ENCODE measurements around the gene QTRT2.
A peak's percentile ranks its signal among the peaks of the same experiment; 100 is the strongest.

Gene QTRT2

DNA sequence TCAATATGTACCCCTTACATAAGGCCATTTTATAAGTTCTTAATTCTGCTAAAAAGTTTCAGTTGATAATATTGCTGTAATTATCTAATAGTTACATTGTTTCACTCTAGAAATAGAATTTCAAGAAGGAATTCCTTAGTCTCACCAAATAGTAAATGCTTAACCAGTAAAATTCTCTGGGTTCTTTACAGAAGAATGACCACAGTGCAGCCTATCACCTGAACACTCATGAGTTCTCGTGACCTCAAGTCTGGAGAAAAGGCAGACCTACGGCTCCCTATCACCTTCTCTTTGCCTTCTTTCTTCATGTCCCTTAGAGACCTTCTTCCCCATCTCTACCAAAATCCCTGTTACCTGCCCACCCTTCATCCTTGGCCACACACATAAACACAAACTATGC, 31.1 kb upstream of the QTRT2 start:
- Histone ChIP-seq H3K9me3 (ENCODE audit: control extremely low read depth in 1 of 5, control insufficient read depth in 4 of 5, insufficient read depth in 2 of 5, low read depth in 1 of 5, low read length in 4 of 5) (no peaks in the 10 kb centered on the region), H3K36me3 (ENCODE audit: control insufficient read depth in 4 of 4, insufficient read depth in 4 of 4, low read length in 3 of 4) (no peaks in the 10 kb centered on the region), H3K27me3 (replicated peaks in 2 of 5; ENCODE audit: control insufficient read depth in 4 of 5, insufficient read depth in 5 of 5, low read length in 4 of 5) (no peaks in the 10 kb centered on the region), H3K4me3 (ENCODE audit: control insufficient read depth in 1 of 7, extremely low read depth in 1 of 7, insufficient read depth in 4 of 7, low read depth in 2 of 7, low read length in 6 of 7) (no peak overlapping the region), H3K27ac (ENCODE audit: insufficient read depth in 1 of 2, low read depth in 1 of 2, low read length in 2 of 2, poor library complexity in 1 of 2, severe bottlenecking in 2 of 2) (no peak overlapping the region), H3K4me1 (ENCODE audit: control extremely low read depth in 1 of 4, control insufficient read depth in 4 of 4, insufficient read depth in 4 of 4, low read length in 3 of 4) (peaks cover 0 to 3% (median 0%) of the 10 kb centered on the region in 4 experiments)
- no peak for DNase-seq
- ChIA-PET CTCF (no interaction called here), POLR2A (no interaction called here)
- 92% methylated on average over 2 of the region's 2 CpGs for WGBS (ENCODE audit: insufficient coverage)

DNA sequence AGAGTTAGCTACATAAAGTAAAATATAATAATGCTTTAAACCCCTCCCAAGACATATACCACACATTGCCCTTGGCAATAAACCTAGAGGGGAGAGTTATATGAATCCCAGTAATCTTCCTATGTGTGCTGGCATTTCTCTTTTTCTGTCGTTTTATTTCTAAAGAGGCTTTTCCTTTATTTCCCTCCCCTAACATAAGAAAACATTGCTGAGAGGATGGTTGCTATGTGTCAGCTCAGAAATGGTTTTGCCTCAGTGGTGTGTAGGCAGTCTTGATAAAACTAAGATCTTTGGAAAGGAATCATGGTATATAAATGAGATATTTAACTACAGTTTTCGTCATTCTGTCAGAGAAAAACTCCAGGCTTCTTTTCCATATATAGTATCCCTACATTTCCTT, 30.2 kb upstream of the QTRT2 start:
- POLR2A ChIA-PET: no interaction called here
- H3K4me3 ChIP-seq (ENCODE audit: control insufficient read depth in 1 of 7, extremely low read depth in 1 of 7, insufficient read depth in 4 of 7, low read depth in 2 of 7, low read length in 6 of 7): no peak overlapping the region

DNA sequence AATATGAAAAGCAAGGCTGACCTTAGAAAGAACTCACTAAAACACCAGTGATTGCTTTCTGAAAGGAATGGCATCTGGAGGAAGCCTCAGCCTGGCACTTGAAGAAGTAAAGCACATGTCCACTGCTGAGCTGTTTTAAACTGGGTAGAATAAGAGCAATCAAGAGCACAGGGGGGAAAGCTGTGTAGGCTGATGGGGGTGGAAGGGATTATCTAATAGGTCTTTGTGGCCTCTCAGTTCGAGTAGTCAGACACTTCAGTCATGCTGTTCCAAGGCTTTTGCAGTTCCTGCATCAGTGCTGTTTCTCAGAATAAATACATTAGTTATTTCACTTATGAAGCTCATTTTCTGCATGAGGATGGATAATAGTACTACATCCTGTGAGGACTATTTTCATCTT, 22.8 kb upstream of the QTRT2 start:
- H3K9me3 ChIP-seq (ENCODE audit: control extremely low read depth in 1 of 5, control insufficient read depth in 4 of 5, insufficient read depth in 2 of 5, low read depth in 1 of 5, low read length in 4 of 5): no peaks in the 10 kb centered on the region
- DNase-seq: no peak
- no peak overlapping the region for H3K27ac ChIP-seq (ENCODE audit: insufficient read depth in 1 of 2, low read depth in 1 of 2, low read length in 2 of 2, poor library complexity in 1 of 2, severe bottlenecking in 2 of 2)
- peaks cover 0 to 9% (median 1%) of the 10 kb centered on the region in 4 experiments for H3K36me3 ChIP-seq (ENCODE audit: control insufficient read depth in 4 of 4, insufficient read depth in 4 of 4, low read length in 3 of 4)
- no peaks in the 10 kb centered on the region for H3K27me3 ChIP-seq (replicated peaks in 2 of 5; ENCODE audit: control insufficient read depth in 4 of 5, insufficient read depth in 5 of 5, low read length in 4 of 5)
- WGBS (ENCODE audit: insufficient coverage): no CpG with 5 or more reads among the region's 1 CpG
- CTCF ChIA-PET: interaction anchor here (1.1 kb wide), 1 partner anchor 51 kb away, joined by 3 read pairs; no protein-coding TSS in a partner anchor
- POLR2A ChIA-PET: no interaction called here
- H3K4me1 ChIP-seq (ENCODE audit: control extremely low read depth in 1 of 4, control insufficient read depth in 4 of 4, insufficient read depth in 4 of 4, low read length in 3 of 4): no peaks in the 10 kb centered on the region
- no peak overlapping the region for H3K4me3 ChIP-seq (ENCODE audit: control insufficient read depth in 1 of 7, extremely low read depth in 1 of 7, insufficient read depth in 4 of 7, low read depth in 2 of 7, low read length in 6 of 7)

More for the DNA sequence above, 30.2 kb upstream of the QTRT2 start:
- no peaks in the 10 kb centered on the region for H3K9me3 ChIP-seq (ENCODE audit: control extremely low read depth in 1 of 5, control insufficient read depth in 4 of 5, insufficient read depth in 2 of 5, low read depth in 1 of 5, low read length in 4 of 5)
- CTCF ChIA-PET: no interaction called here
- no peaks in the 10 kb centered on the region for H3K27me3 ChIP-seq (replicated peaks in 2 of 5; ENCODE audit: control insufficient read depth in 4 of 5, insufficient read depth in 5 of 5, low read length in 4 of 5)
- no peaks in the 10 kb centered on the region for H3K36me3 ChIP-seq (ENCODE audit: control insufficient read depth in 4 of 4, insufficient read depth in 4 of 4, low read length in 3 of 4)
- WGBS (ENCODE audit: insufficient coverage): no CpG with 5 or more reads among the region's 2 CpGs
- no peak overlapping the region for H3K27ac ChIP-seq (ENCODE audit: insufficient read depth in 1 of 2, low read depth in 1 of 2, low read length in 2 of 2, poor library complexity in 1 of 2, severe bottlenecking in 2 of 2)
- no peak for DNase-seq
- H3K4me1 ChIP-seq (ENCODE audit: control extremely low read depth in 1 of 4, control insufficient read depth in 4 of 4, insufficient read depth in 4 of 4, low read length in 3 of 4): peaks cover 0 to 3% (median 0%) of the 10 kb centered on the region in 4 experiments

DNA sequence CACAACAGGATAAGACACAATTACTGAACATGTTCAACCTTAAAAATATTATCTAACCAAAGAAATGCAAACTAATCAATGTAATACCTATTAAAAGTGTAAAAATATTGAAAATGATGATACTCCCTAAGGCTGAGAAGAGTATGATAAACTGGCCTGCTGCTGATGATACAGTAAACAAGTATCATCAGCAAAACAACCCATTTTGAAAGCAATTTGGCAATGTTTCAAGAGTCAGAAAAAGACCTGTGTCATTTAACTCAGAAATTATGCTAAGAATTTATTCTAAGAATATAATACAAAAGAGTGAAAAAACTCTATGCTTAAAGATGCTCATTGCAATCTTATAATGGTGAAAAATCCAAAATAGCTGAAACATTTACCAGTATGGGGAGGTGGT, 22.3 kb upstream of the QTRT2 start:
- Histone ChIP-seq H3K9me3 (ENCODE audit: control extremely low read depth in 1 of 5, control insufficient read depth in 4 of 5, insufficient read depth in 2 of 5, low read depth in 1 of 5, low read length in 4 of 5) (no peaks in the 10 kb centered on the region), H3K4me3 (ENCODE audit: control insufficient read depth in 1 of 7, extremely low read depth in 1 of 7, insufficient read depth in 4 of 7, low read depth in 2 of 7, low read length in 6 of 7) (no peak overlapping the region), H3K4me1 (ENCODE audit: control extremely low read depth in 1 of 4, control insufficient read depth in 4 of 4, insufficient read depth in 4 of 4, low read length in 3 of 4) (no peaks in the 10 kb centered on the region), H3K27ac (ENCODE audit: insufficient read depth in 1 of 2, low read depth in 1 of 2, low read length in 2 of 2, poor library complexity in 1 of 2, severe bottlenecking in 2 of 2) (no peak overlapping the region), H3K27me3 (replicated peaks in 2 of 5; ENCODE audit: control insufficient read depth in 4 of 5, insufficient read depth in 5 of 5, low read length in 4 of 5) (no peaks in the 10 kb centered on the region), H3K36me3 (ENCODE audit: control insufficient read depth in 4 of 4, insufficient read depth in 4 of 4, low read length in 3 of 4) (peaks cover 0 to 9% (median 1%) of the 10 kb centered on the region in 4 experiments)
- no peak for DNase-seq
- POLR2A ChIA-PET: no interaction called here
- CTCF ChIA-PET: interaction anchor here (1.1 kb wide), 1 partner anchor 52 kb away, joined by 3 read pairs; no protein-coding TSS in a partner anchor

DNA sequence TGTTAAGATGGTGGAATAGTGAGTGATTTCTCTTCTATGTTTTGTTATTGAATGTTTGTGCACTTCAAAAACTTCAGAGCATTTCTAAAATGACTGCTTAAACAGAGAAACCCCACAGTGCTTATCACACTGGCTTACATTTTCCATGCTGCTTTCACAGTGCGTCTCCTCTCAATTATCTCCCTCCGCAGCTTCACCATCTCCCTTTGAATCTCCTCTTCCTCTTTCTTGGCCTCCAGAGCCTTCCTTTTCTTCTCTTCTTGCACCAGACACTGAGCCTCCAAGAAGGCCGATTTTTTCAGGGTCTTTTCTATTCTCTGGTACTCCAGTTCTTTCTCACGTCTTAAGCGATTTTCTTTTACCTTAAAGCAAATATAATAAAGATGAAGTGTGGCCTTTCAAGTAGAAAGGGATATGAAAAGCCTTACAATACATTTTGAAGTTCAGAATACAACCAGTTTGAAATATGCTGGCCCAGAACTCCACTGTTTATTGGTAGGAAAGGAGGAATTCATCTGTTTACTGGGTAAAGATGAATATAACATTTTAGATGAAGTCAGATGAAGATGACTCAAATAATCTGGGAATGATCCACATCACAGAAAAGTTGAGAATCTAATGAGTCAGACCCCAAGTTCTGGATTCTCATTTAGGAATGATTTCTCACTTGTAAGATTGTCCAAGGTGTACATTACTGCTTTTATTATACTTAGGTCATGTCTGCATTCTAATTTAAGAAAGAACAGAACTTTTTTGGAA, 21.6 kb upstream of the QTRT2 start:
- Histone ChIP-seq H3K9me3 (ENCODE audit: control extremely low read depth in 1 of 5, control insufficient read depth in 4 of 5, insufficient read depth in 2 of 5, low read depth in 1 of 5, low read length in 4 of 5) (no peaks in the 10 kb centered on the region), H3K36me3 (ENCODE audit: control insufficient read depth in 4 of 4, insufficient read depth in 4 of 4, low read length in 3 of 4) (peaks cover 0 to 9% (median 1%) of the 10 kb centered on the region in 4 experiments), H3K4me1 (ENCODE audit: control extremely low read depth in 1 of 4, control insufficient read depth in 4 of 4, insufficient read depth in 4 of 4, low read length in 3 of 4) (no peaks in the 10 kb centered on the region), H3K27ac (ENCODE audit: insufficient read depth in 1 of 2, low read depth in 1 of 2, low read length in 2 of 2, poor library complexity in 1 of 2, severe bottlenecking in 2 of 2) (no peak overlapping the region), H3K27me3 (replicated peaks in 2 of 5; ENCODE audit: control insufficient read depth in 4 of 5, insufficient read depth in 5 of 5, low read length in 4 of 5) (no peaks in the 10 kb centered on the region), H3K4me3 (ENCODE audit: control insufficient read depth in 1 of 7, extremely low read depth in 1 of 7, insufficient read depth in 4 of 7, low read depth in 2 of 7, low read length in 6 of 7) (no peak overlapping the region)
- DNase-seq: peak in 1 of 3 donors; percentile 21
- 79% methylated on average over 2 of the region's 5 CpGs for WGBS (ENCODE audit: insufficient coverage)
- CTCF ChIA-PET: no interaction called here
- POLR2A ChIA-PET: no interaction called here

DNA sequence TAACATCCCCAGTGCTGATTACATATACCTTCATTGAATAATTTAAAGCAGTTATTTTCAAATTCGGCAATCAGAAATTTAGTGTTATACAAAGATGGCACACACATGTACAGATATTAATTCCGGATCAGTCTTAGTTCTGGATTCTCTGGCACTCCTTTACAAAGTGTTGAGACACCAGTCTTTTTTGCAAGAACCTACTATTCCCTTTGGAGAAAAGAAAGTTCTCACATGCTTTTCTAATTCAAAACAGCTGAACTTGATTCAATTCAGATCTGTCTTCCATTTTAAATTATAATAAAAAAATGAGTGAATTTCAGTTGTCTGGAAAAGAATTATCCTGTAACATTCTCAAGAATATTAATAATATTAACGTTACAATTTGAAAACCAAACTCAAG, 20.6 kb upstream of the QTRT2 start:
- Histone ChIP-seq H3K4me3 (ENCODE audit: control insufficient read depth in 1 of 7, extremely low read depth in 1 of 7, insufficient read depth in 4 of 7, low read depth in 2 of 7, low read length in 6 of 7) (no peak overlapping the region), H3K27ac (ENCODE audit: insufficient read depth in 1 of 2, low read depth in 1 of 2, low read length in 2 of 2, poor library complexity in 1 of 2, severe bottlenecking in 2 of 2) (no peak overlapping the region), H3K27me3 (replicated peaks in 2 of 5; ENCODE audit: control insufficient read depth in 4 of 5, insufficient read depth in 5 of 5, low read length in 4 of 5) (no peaks in the 10 kb centered on the region), H3K9me3 (ENCODE audit: control extremely low read depth in 1 of 5, control insufficient read depth in 4 of 5, insufficient read depth in 2 of 5, low read depth in 1 of 5, low read length in 4 of 5) (no peaks in the 10 kb centered on the region), H3K36me3 (ENCODE audit: control insufficient read depth in 4 of 4, insufficient read depth in 4 of 4, low read length in 3 of 4) (peaks cover 0 to 9% (median 1%) of the 10 kb centered on the region in 4 experiments), H3K4me1 (ENCODE audit: control extremely low read depth in 1 of 4, control insufficient read depth in 4 of 4, insufficient read depth in 4 of 4, low read length in 3 of 4) (no peaks in the 10 kb centered on the region)
- WGBS (ENCODE audit: insufficient coverage): 91% methylated on average over 2 of the region's 3 CpGs
- DNase-seq: no peak
- CTCF ChIA-PET: no interaction called here
- POLR2A ChIA-PET: no interaction called here

DNA sequence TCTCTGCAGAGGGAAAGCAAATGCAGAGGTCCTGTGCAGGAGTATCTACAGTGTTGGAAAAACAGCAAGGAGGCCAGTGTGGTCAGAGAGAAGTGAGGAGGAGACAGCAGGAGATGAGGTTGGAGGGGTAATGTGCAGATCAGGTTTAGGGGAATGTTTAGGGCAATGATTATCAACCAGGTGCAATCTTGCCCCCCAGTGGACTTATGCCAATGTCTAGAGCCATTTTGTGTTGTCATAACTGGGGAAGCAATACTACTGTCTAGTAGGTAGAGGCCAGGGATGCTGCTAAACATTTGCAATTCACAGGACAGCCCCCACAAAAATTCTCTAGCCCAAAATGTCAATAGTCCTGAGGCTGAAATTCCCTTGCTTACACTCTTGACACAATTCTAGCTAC, 13.3 kb upstream of the QTRT2 start:
- DNase-seq: no peak
- ChIA-PET CTCF (no interaction called here), POLR2A (no interaction called here)
- Histone ChIP-seq H3K4me3 (ENCODE audit: control insufficient read depth in 1 of 7, extremely low read depth in 1 of 7, insufficient read depth in 4 of 7, low read depth in 2 of 7, low read length in 6 of 7) (no peak overlapping the region), H3K9me3 (ENCODE audit: control extremely low read depth in 1 of 5, control insufficient read depth in 4 of 5, insufficient read depth in 2 of 5, low read depth in 1 of 5, low read length in 4 of 5) (no peaks in the 10 kb centered on the region), H3K27me3 (replicated peaks in 2 of 5; ENCODE audit: control insufficient read depth in 4 of 5, insufficient read depth in 5 of 5, low read length in 4 of 5) (no peaks in the 10 kb centered on the region), H3K36me3 (ENCODE audit: control insufficient read depth in 4 of 4, insufficient read depth in 4 of 4, low read length in 3 of 4) (peaks cover 0 to 3% (median 0%) of the 10 kb centered on the region in 4 experiments), H3K4me1 (ENCODE audit: control extremely low read depth in 1 of 4, control insufficient read depth in 4 of 4, insufficient read depth in 4 of 4, low read length in 3 of 4) (no peaks in the 10 kb centered on the region), H3K27ac (ENCODE audit: insufficient read depth in 1 of 2, low read depth in 1 of 2, low read length in 2 of 2, poor library complexity in 1 of 2, severe bottlenecking in 2 of 2) (no peak overlapping the region)

All from common myeloid progenitor, CD34-positive (primary cell).